K562 (cell line): ENCODE results near the gene SFRP5. TPM values are rescaled to one million over a fixed set of nuclear protein-coding genes. Genes with fewer than 3 reads are reported as not detected.

Experiments used
- ATAC-seq: fragments of 200-7000 bp; cut with Tn5 transposase; 3 replicates; pipeline ENCODE4 v1.9.1; 2020; ENCODE audit warnings: moderate library complexity
- BruUV-seq: library from RNA; stranded (reverse); fragments of 400-500 nt; replicated peaks from 2 replicates; lab custom pipeline; 2021; lab: Mats Ljungman, UMichigan
- CTCF ChIA-PET: fragments of 300-600 bp; formaldehyde crosslinking; extraction: SDS; loops from one replicate; lab custom pipeline; 2021; ENCODE audit warnings: low intra/inter-chr PET ratio; lab: Yijun Ruan, JAX
- POLR2A ChIA-PET: fragments of 300-600, 350-650 bp; sonication (Branson Sonifier 250); formaldehyde crosslinking; extraction: SDS; loops from one replicate; lab custom pipeline; 2021; ENCODE audit warnings: antibody characterized with exemption, inconsistent platforms; lab: Yijun Ruan, JAX
- DNase-seq, 4 experiments: peaks; one replicate each; pipeline versions ENCODE4 v3.0.0 to v3.0.0-alpha.2; 2011 to 2018; ENCODE audit warnings: low spot score in 3 of 4, mixed read lengths in 3 of 4; ENCODE audit errors: extremely low read depth in 1 of 4
- FAIRE-seq: peaks from 2 replicates; lab custom pipeline; 2011; peaks lifted over from hg19 to GRCh38; lab: Jason Lieb, UNC
- H2AFZ ChIP-seq: 2 replicates; pipeline ENCODE4 v1.6.0; 2011; ENCODE audit warnings: low read depth, low read length, control low read depth, inconsistent platforms
- H3K27ac ChIP-seq: fragments of 200-600 bp; 3 replicates; pipeline ENCODE4 v1.8.0; 2011; ENCODE audit warnings: low read depth, mild to moderate bottlenecking, control low read depth, inconsistent platforms, low read length, moderate library complexity, mixed read lengths; ENCODE audit errors: extremely low read depth
- H3K27me3 ChIP-seq, 2 experiments: fragments of 300-600 bp in 1 of 2; 2 replicates in 1 of 2; 3 replicates in 1 of 2; pipeline versions ENCODE4 v1.6.0 to v1.8.0; 2011; ENCODE audit warnings: inconsistent platforms in 2 of 2, low read length in 2 of 2, mild to moderate bottlenecking in 1 of 2, mixed read lengths in 1 of 2, moderate library complexity in 1 of 2; ENCODE audit not compliant: control insufficient read depth in 2 of 2, insufficient read depth in 2 of 2
- H3K36me3 ChIP-seq: fragments of 300-600 bp; 3 replicates; pipeline ENCODE4 v1.8.0; 2011; ENCODE audit warnings: mild to moderate bottlenecking, low read length, inconsistent platforms; ENCODE audit not compliant: control insufficient read depth, insufficient read depth
- H3K4me1 ChIP-seq, 2 experiments: fragments of 200-600 bp in 1 of 2; replicated peaks in 1 of 2; 2 replicates in 1 of 2; 3 replicates in 1 of 2; pipeline versions ENCODE4 v1.5.1 to v1.8.0; 2011; ENCODE audit warnings: inconsistent platforms in 2 of 2, low read length in 2 of 2, mild to moderate bottlenecking in 1 of 2, mixed read lengths in 1 of 2, moderate library complexity in 1 of 2; ENCODE audit not compliant: control insufficient read depth in 2 of 2, insufficient read depth in 2 of 2
- H3K4me2 ChIP-seq: 2 replicates; pipeline ENCODE4 v1.6.1; 2011; ENCODE audit warnings: low read length, control low read depth, inconsistent platforms, mixed read lengths; ENCODE audit not compliant: insufficient read depth
- H3K4me3 ChIP-seq: fragments of 200-600 bp; sonication (generic), shearing (Covaris generic); 2 replicates; pipeline ENCODE4 v1.5.1; 2016; ENCODE audit warnings: control low read depth, inconsistent platforms
- H3K79me2 ChIP-seq: fragments of 200-600 bp; 3 replicates; pipeline ENCODE4 v1.8.0; 2011; ENCODE audit warnings: low read length, inconsistent platforms; ENCODE audit not compliant: control insufficient read depth, insufficient read depth
- H3K9ac ChIP-seq, 2 experiments: 2 replicates each; pipeline versions ENCODE4 v1.6.0 to v1.6.1; 2011; ENCODE audit warnings: low read depth in 2 of 2, low read length in 2 of 2, control low read depth in 1 of 2, inconsistent platforms in 1 of 2, mild to moderate bottlenecking in 1 of 2, mixed read lengths in 1 of 2; ENCODE audit not compliant: insufficient read depth in 1 of 2
- H3K9me1 ChIP-seq: one replicate; pipeline ENCODE4 v1.6.0; 2011; ENCODE audit warnings: inconsistent platforms, mild to moderate bottlenecking, low read length, moderate library complexity; ENCODE audit not compliant: control insufficient read depth, insufficient read depth
- H3K9me3 ChIP-seq: replicated peaks from 2 replicates; pipeline ENCODE4 v1.5.1; 2011; ENCODE audit warnings: low read depth, low read length, inconsistent platforms; ENCODE audit not compliant: control insufficient read depth, insufficient read depth
- H4K20me1 ChIP-seq: replicated peaks from 2 replicates; pipeline ENCODE4 v1.6.1; 2011; ENCODE audit warnings: low read length, inconsistent platforms, mixed read lengths; ENCODE audit not compliant: control insufficient read depth, insufficient read depth
- ARID1B ChIP-seq: fragments of 450-650 bp; IDR thresholded peaks from 2 replicates; pipeline ENCODE4 v1.6.1; 2016; ENCODE audit warnings: antibody characterized with exemption, mild to moderate bottlenecking, inconsistent platforms
- EGR1 ChIP-seq: fragments of 450-650 bp; conservative IDR thresholded peaks from 2 replicates; pipeline ENCODE4 v1.6.1; 2017; ENCODE audit warnings: mild to moderate bottlenecking
- KAT7 ChIP-seq: sonication (generic); formaldehyde crosslinking; IDR thresholded peaks from 2 replicates; pipeline ENCODE4 v1.8.0; 2022; ENCODE audit warnings: missing genetic modification reagents, mild to moderate bottlenecking, borderline replicate concordance
- LCOR ChIP-seq: sonication (generic); formaldehyde crosslinking; IDR thresholded peaks from 2 replicates; pipeline ENCODE4 v1.8.0; 2022; ENCODE audit warnings: mild to moderate bottlenecking, missing genetic modification reagents
- MXD1 ChIP-seq: fragments of 250-450 bp; sonication (Bioruptor Pico); IDR thresholded peaks from 2 replicates; pipeline ENCODE4 v1.8.0; 2021; ENCODE audit warnings: borderline replicate concordance, mild to moderate bottlenecking, moderate library complexity; ENCODE audit not compliant: poor library complexity, severe bottlenecking
- PKNOX1 ChIP-seq: fragments of 450-650 bp; IDR thresholded peaks from 2 replicates; pipeline ENCODE4 v1.6.1; 2016
- PRPF4 ChIP-seq: fragments of 200-400 bp; formaldehyde crosslinking; IDR thresholded peaks from one replicate; pipeline ENCODE4 v1.6.1; 2017; ENCODE audit warnings: low read length, low read depth, mild to moderate bottlenecking; ENCODE audit not compliant: insufficient read depth, poor library complexity, severe bottlenecking
- RBM14 ChIP-seq: fragments of 200-400 bp; formaldehyde crosslinking; IDR thresholded peaks from 2 replicates; pipeline ENCODE4 v1.6.1; 2018; ENCODE audit warnings: low read depth, mild to moderate bottlenecking, low read length, moderate library complexity, borderline replicate concordance; ENCODE audit not compliant: insufficient read depth
- RNF2 ChIP-seq: sonication (generic); IDR thresholded peaks from 2 replicates; pipeline ENCODE4 v1.6.1; 2016
- ZNF197 ChIP-seq: fragments of 200-800 bp; sonication (Bioruptor generic); IDR thresholded peaks from 2 replicates; pipeline ENCODE4 v1.6.1; 2016; ENCODE audit warnings: low read depth, missing genetic modification characterization, missing compliant biosample characterization
- ZNF324 ChIP-seq: fragments of 250-450 bp; sonication (Bioruptor Pico); IDR thresholded peaks from 2 replicates; pipeline ENCODE4 v1.4.0; 2020; ENCODE audit warnings: mild to moderate bottlenecking
- ZNF408 ChIP-seq: fragments of 250-450 bp; sonication (Bioruptor Pico); IDR thresholded peaks from 2 replicates; pipeline ENCODE4 v1.4.0; 2020; ENCODE audit warnings: low read depth, mild to moderate bottlenecking, moderate library complexity
- ZNF766 ChIP-seq: fragments of 200-800 bp; sonication (Bioruptor generic); conservative IDR thresholded peaks from 2 replicates; pipeline ENCODE4 v1.6.1; 2016; ENCODE audit warnings: missing genetic modification characterization, missing compliant biosample characterization
- WGBS: fragments of 100-300 bp; shearing (Covaris generic); methylation state at CpG from one replicate; pipeline ENCODE4 v1.1.6; 2016; ENCODE audit warnings: low coverage, mixed read lengths; ENCODE audit not compliant: insufficient coverage; ENCODE audit errors: missing lambda C conversion rate; 5-methylcytosine and 5-hydroxymethylcytosine counted together
- in situ Hi-C: fragments of 300-500 bp; cut with MboI; formaldehyde crosslinking; loops from 4 replicates; pipeline ENCODE4 v1.15.0; 2018; ENCODE audit warnings: inconsistent platforms, mixed read lengths
- intact Hi-C: fragments of 100-400 bp; cut with micrococcal nuclease; formaldehyde crosslinking; loops from 2 replicates; pipeline ENCODE4 v1.14.2; 2022
- polyA plus RNA-seq, 8 experiments: library from polyadenylated mRNA; depleted of rRNA in 4 of 8; stranded (reverse) in 5 of 8; unstranded in 3 of 8; fragments of >200 nt; fragmentation: Nextera tagmentation in 2 of 8; fragmentation: Illumina TruSeq in 1 of 8; extraction: Ambion mirVana in 2 of 8; extraction: Trizol in 1 of 8; gene quantifications; 2 replicates each; pipeline versions ENCODE4 v1.2.1 to v1.2.3, GENCODE V29; 2011 to 2014; ENCODE audit warnings: inconsistent platforms in 1 of 8, missing spikeins in 1 of 8
- total RNA-seq, 7 experiments: library from RNA; depleted of rRNA in 6 of 7; stranded (reverse); fragments of >200 nt in 6 of 7; fragmentation: Illumina TruSeq in 2 of 7; extraction: Trizol in 2 of 7; gene quantifications; 2 replicates each; pipeline versions ENCODE4 v1.2.1 to v1.2.3, GENCODE V29; 2011 to 2021; ENCODE audit warnings: low replicate concordance in 1 of 7

Gene SFRP5
- total and polyA plus RNA-seq, 9 of the 15 experiments (the other 6 are each of a cell fraction or from before 2014, with no cell fraction given): 0.07 to 0.29 (median 0.13) TPM; not detected in 3

- H2AFZ ChIP-seq: no peak overlapping the region
- peaks cover 4 to 8% of the 10 kb centered on the region in 2 experiments; a peak in 3 of 5 replicates for H3K4me1 ChIP-seq
- H3K79me2 ChIP-seq: no peaks in the 10 kb centered on the region
- no peak overlapping the region for H3K4me2 ChIP-seq
- WGBS: 44% methylated on average over 6 of the region's 6 CpGs
- POLR2A ChIA-PET: no interaction called here
- no peak overlapping the region for H3K4me3 ChIP-seq
- ATAC-seq (no peak), DNase-seq (no peak), FAIRE-seq (no peak)
- CTCF ChIA-PET: no interaction called here
- no peak overlapping the region for H3K9ac ChIP-seq
- H4K20me1 ChIP-seq: no peaks in the 10 kb centered on the region
- intact Hi-C loops: no loop called here
- no peak overlapping the region for H3K27ac ChIP-seq
- no TSS peak for BruUV-seq
- H3K9me3 ChIP-seq: no peaks in the 10 kb centered on the region
- TF ChIP-seq PKNOX1 (no peak), KAT7 (no peak), RNF2 (no peak), RBM14 (no peak), ZNF324 (CRISPR knock-in tag) (no peak), ZNF197 (CRISPR knock-in tag) (no peak), PRPF4 (no peak), EGR1 (no peak), ZNF408 (CRISPR knock-in tag) (no peak), ZNF766 (no peak), ARID1B (no peak), LCOR (no peak), MXD1 (CRISPR knock-in tag) (no peak)
- H3K9me1 ChIP-seq: no peaks in the 10 kb centered on the region
- no peaks in the 10 kb centered on the region for H3K36me3 ChIP-seq
- in situ Hi-C loops: no loop called here
- peaks cover 0 to 3% of the 10 kb centered on the region in 2 experiments; a peak in 1 of 5 replicates for H3K27me3 ChIP-seq
Measured at GRCh38 chr10:97805949-97806348, 34.1 kb upstream of the SFRP5 start.
